Omental fat pad (tissue), 4 donors: ENCODE data around the gene DNAH1. TPM values are rescaled to one million over a fixed set of nuclear protein-coding genes. Genes with fewer than 3 reads are reported as not detected.

Experiments
- ATAC-seq: fragments of 150-250 bp; one replicate; pipeline ENCODE4 v1.9.1; 2016; ENCODE audit warnings: mild to moderate bottlenecking, moderate library complexity; ENCODE audit not compliant: low FRiP score
- DNase-seq: peaks from one replicate; pipeline ENCODE4 v3.0.0-alpha.2; 2019; ENCODE audit warnings: low spot score
- CTCF ChIP-seq, 3 donors: fragments of 450-650 bp; IDR thresholded peaks; one replicate each; pipeline ENCODE4 v1.5.1; 2016 to 2017; ENCODE audit warnings: antibody characterized with exemption in 3 of 3, mild to moderate bottlenecking in 3 of 3, moderate library complexity in 2 of 3
- total RNA-seq, 4 donors: library from RNA; depleted of rRNA; stranded (reverse); fragments of >200 nt; gene quantifications; one replicate each; pipeline ENCODE4 v1.1.0, GENCODE V29; 2016

DNAH1 gene
- total RNA-seq, 4 donors from 2014 or later: 6.7 to 24.9 (median 14.1) TPM

GRCh38 chr3:52359116-52359855, 43.2 kb downstream of the DNAH1 start:
- DNase-seq (no peak), ATAC-seq (no peak)
- TF ChIP-seq CTCF (IDR thresholded peaks at IDR 0.05): no peak

GRCh38 chr3:52361011-52361410, 44.9 kb downstream of the DNAH1 start:
- TF ChIP-seq CTCF (IDR thresholded peaks at IDR 0.05): no peak
- DNase-seq: no peak
- ATAC-seq: no peak

- DNase-seq (no peak), ATAC-seq (no peak)
- TF ChIP-seq CTCF (IDR thresholded peaks at IDR 0.05): no peak
Measured at GRCh38 chr3:52361454-52361853, 45.3 kb downstream of the DNAH1 start.

- ATAC-seq (no peak), DNase-seq (no peak)
- no peak for TF ChIP-seq CTCF (IDR thresholded peaks at IDR 0.05)
Measured at GRCh38 chr3:52361898-52362297, 45.8 kb downstream of the DNAH1 start.

- ATAC-seq (no peak), DNase-seq (no peak)
- no peak for TF ChIP-seq CTCF (IDR thresholded peaks at IDR 0.05)
Measured at GRCh38 chr3:52364322-52365035, 48.4 kb downstream of the DNAH1 start.

- DNase-seq (no peak), ATAC-seq (no peak)
- TF ChIP-seq CTCF (IDR thresholded peaks at IDR 0.05): no peak
Measured at GRCh38 chr3:52366527-52366926, 50.4 kb downstream of the DNAH1 start.
